GM12891 (cell line): ENCODE measurements around the gene EPB41L2.
"Not testable (repeated sequence)": the region's sequence is repeated elsewhere in the genome, so short reads cannot be mapped to it uniquely, and the experiment has no call there.

ENCODE experiments used
- PAX5 ChIP-seq: IDR thresholded peaks from 2 replicates; pipeline ENCODE4 v1.6.1; 2011; ENCODE audit warnings: low read length, moderate library complexity, mild to moderate bottlenecking; ENCODE audit not compliant: insufficient read depth, severe bottlenecking
- POLR2A ChIP-seq: IDR thresholded peaks from 2 replicates; pipeline ENCODE4 v1.6.1; 2011; ENCODE audit warnings: low read depth, low read length, control low read depth
- POLR2AphosphoS5 ChIP-seq: IDR thresholded peaks from 2 replicates; pipeline ENCODE4 v1.6.1; 2011; ENCODE audit warnings: low read depth, low read length, control low read depth
- POU2F2 ChIP-seq: IDR thresholded peaks from 2 replicates; pipeline ENCODE4 v1.6.1; 2011; ENCODE audit warnings: low read depth, mild to moderate bottlenecking, control low read depth, low read length, moderate library complexity
- SPI1 ChIP-seq: IDR thresholded peaks from 2 replicates; pipeline ENCODE4 v1.6.1; 2011; ENCODE audit warnings: low read depth, low read length, control low read depth
- TAF1 ChIP-seq: IDR thresholded peaks from 2 replicates; pipeline ENCODE4 v1.6.1; 2011; ENCODE audit warnings: low read depth, low read length, control low read depth

GRCh38 chr6:130942752-130943151 lies 120.3 kb downstream of the EPB41L2 start:
- TF ChIP-seq POLR2AphosphoS5, TAF1, POLR2A, POU2F2, PAX5, SPI1: not testable (repeated sequence)
